Right atrium auricular region (tissue), 2 donors: ENCODE results near the gene COL21A1. TPM values are rescaled to one million over a fixed set of nuclear protein-coding genes. Genes with fewer than 3 reads are reported as not detected.
"Not testable (repeated sequence)": the region's sequence is repeated elsewhere in the genome, so short reads cannot be mapped to it uniquely, and the experiment has no call there.

Experiments
- DNase-seq: peaks from one replicate; pipeline ENCODE4 v3.0.0-alpha.2; 2019; ENCODE audit warnings: low spot score
- H3K27ac ChIP-seq, 2 donors: fragments of 200-600 bp; sonication (generic); 1 replicate in 1 of 2; 2 replicates in 1 of 2; pipeline ENCODE4 v1.5.1; 2016 to 2019
- H3K27me3 ChIP-seq, 2 donors: fragments of 200-600 bp; sonication (generic); one replicate each; pipeline versions ENCODE4 v1.5.1 to v1.6.0; 2017 to 2019
- H3K36me3 ChIP-seq: fragments of 200-600 bp; sonication (generic); one replicate; pipeline ENCODE4 v1.5.1; 2016
- H3K4me1 ChIP-seq, 2 donors: fragments of 200-600 bp; sonication (generic); one replicate each; pipeline versions ENCODE4 v1.5.1 to v1.6.0; 2017 to 2019
- H3K4me3 ChIP-seq, 2 donors: fragments of 200-600 bp; sonication (generic); 1 replicate in 1 of 2; 2 replicates in 1 of 2; pipeline ENCODE4 v1.5.1; 2017 to 2019; ENCODE audit warnings: mild to moderate bottlenecking in 1 of 2, moderate library complexity in 1 of 2
- H3K9me3 ChIP-seq, 2 donors: fragments of 200-600 bp; sonication (generic); one replicate each; pipeline ENCODE4 v1.5.1; 2019
- total RNA-seq, 2 donors: library from RNA; depleted of rRNA; stranded (reverse); fragments of >200 nt; gene quantifications; one replicate each; pipeline ENCODE4 v1.1.0, GENCODE V29; 2016
- TF ChIP-seq, protein P1 (sequence below), 2 donors: fragments of 200-600 bp; sonication (generic); IDR thresholded peaks; one replicate each; pipeline ENCODE4 v1.5.1; 2019; ENCODE audit warnings: antibody characterized with exemption in 2 of 2

COL21A1 gene
- total RNA-seq, 2 donors from 2014 or later, result 13.6 to 89.7 TPM

DNA sequence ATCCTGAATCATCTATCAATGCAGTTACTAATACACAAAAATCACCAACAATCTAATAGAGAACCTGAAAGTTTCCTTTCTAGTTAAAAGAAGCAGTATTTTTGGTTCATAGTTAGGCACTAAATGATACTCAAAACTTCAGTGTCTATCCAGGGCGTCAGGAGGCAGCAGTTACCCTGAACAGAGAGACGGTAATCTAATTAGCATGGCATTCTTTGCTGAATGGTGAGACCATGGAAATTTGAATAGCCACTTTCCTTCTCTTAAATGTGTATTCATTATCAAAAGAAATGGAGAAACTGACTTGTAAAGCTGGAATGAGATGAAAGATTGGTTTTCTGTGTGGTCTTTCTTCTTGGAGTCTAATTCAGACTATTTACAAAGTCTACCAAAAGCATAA is 225.4 kb downstream of the COL21A1 start:
- H3K27ac ChIP-seq, result no peak overlapping the region
- TF ChIP-seq, protein P1, sequence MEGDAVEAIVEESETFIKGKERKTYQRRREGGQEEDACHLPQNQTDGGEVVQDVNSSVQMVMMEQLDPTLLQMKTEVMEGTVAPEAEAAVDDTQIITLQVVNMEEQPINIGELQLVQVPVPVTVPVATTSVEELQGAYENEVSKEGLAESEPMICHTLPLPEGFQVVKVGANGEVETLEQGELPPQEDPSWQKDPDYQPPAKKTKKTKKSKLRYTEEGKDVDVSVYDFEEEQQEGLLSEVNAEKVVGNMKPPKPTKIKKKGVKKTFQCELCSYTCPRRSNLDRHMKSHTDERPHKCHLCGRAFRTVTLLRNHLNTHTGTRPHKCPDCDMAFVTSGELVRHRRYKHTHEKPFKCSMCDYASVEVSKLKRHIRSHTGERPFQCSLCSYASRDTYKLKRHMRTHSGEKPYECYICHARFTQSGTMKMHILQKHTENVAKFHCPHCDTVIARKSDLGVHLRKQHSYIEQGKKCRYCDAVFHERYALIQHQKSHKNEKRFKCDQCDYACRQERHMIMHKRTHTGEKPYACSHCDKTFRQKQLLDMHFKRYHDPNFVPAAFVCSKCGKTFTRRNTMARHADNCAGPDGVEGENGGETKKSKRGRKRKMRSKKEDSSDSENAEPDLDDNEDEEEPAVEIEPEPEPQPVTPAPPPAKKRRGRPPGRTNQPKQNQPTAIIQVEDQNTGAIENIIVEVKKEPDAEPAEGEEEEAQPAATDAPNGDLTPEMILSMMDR (IDR thresholded peaks at IDR 0.05), result no peak
- H3K4me1 ChIP-seq, result peaks cover 0 to 5% of the 10 kb centered on the region in 2 donors

DNA sequence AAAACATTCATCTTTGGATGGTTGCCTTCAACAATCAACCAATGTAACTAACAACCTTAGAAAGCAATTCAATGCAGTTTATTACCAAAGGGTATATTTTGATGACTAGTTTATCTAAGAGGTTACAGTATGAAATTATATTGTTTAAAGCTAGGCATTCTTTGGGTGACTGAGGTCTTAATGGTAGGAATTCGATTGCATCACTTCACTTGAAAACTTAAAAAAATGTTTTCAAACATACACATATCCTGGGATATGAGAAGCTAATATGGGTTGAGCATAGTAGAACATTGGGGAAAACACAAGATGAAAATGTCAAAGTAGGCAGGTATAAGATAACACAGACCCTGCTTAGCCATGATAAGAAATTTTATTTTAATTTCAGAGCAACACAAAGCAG is 227.4 kb downstream of the COL21A1 start:
- no peaks in the 10 kb centered on the region for H3K36me3 ChIP-seq
- H3K9me3 ChIP-seq, result peaks cover 0 to 7% of the 10 kb centered on the region in 2 donors
- no peak for DNase-seq
- TF ChIP-seq, protein P1 (IDR thresholded peaks at IDR 0.05), result no peak
- no peak overlapping the region for H3K27ac ChIP-seq
- H3K4me3 ChIP-seq, result no peak overlapping the region
- peaks cover 0 to 5% of the 10 kb centered on the region in 2 donors for H3K4me1 ChIP-seq
- no peaks in the 10 kb centered on the region for H3K27me3 ChIP-seq

More for the DNA sequence above, 225.4 kb downstream of the COL21A1 start:
- Histone ChIP-seq H3K4me3 (no peak overlapping the region), H3K36me3 (no peaks in the 10 kb centered on the region), H3K27me3 (no peaks in the 10 kb centered on the region), H3K9me3 (peaks cover 0 to 7% of the 10 kb centered on the region in 2 donors)
- DNase-seq, result no peak

DNA sequence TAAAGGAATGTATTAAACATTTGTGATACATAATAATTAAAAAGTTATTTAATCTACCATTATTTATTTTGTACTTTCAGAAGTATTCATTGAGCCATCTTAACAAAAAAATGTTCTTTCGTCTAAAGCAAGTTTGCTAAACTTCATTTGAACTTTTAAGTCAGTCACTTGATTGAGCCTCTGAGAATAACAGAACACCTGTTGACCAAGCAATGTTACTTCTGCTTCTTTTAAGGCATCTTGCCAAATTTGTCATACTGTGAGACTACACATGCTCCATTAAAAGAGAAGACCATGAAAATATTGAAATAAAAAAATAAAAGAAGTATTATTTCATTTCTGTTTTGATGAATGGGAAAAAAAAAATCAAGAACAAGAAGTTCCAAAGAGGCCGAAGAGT is 230.2 kb downstream of the COL21A1 start:
- DNase-seq, result no peak
- Histone ChIP-seq H3K27ac (no peak overlapping the region), H3K9me3 (peaks cover 0 to 7% of the 10 kb centered on the region in 2 donors), H3K4me1 (no peaks in the 10 kb centered on the region), H3K36me3 (no peaks in the 10 kb centered on the region), H3K4me3 (no peak overlapping the region), H3K27me3 (no peaks in the 10 kb centered on the region)
- TF ChIP-seq, protein P1 (IDR thresholded peaks at IDR 0.05), result no peak

DNA sequence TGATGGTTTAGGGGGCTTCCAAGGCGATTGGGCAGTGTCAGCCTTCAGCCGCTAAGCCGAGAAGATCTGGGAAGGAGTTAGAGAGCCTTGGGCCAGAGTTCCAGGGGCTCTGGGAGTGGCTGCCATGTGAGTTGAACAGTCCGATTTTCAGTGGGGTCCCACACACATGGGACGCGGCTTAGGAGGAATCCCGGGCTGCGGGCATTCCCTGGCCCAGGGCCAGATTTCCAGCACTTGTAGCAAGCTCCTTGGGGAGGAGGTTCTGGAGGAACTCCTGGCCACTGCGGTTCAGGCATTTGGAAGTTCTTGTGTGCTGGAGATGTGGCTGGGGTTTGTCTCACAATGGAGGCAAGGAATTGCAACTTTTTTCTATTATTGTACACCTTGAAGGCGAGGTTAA is 233.3 kb downstream of the COL21A1 start:
- H3K4me3 ChIP-seq, H3K27ac ChIP-seq, H3K9me3 ChIP-seq, H3K36me3 ChIP-seq, H3K4me1 ChIP-seq, H3K27me3 ChIP-seq, DNase-seq: not testable (repeated sequence)

DNA sequence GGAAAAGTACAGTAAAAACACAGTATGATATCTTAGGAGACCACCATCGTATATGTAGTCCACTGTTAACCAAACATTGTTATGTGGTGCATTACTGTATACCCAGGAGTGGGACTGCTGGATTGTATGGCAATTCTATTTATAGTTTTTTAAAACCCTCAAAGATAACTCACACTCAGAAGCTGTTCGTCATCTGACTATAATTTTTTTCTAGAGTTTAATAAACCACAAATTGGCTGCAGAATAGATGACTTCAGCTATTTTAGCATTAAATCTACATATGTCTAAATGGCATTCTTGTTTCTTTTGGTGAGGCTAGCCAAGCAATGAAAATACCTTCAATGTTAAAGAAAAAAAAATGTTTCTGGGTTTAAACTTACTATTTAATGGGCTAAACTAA is 237.7 kb downstream of the COL21A1 start:
- TF ChIP-seq, protein P1 (IDR thresholded peaks at IDR 0.05), result no peak
- Histone ChIP-seq H3K9me3 (no peaks in the 10 kb centered on the region), H3K27ac (no peak overlapping the region), H3K4me1 (no peaks in the 10 kb centered on the region), H3K36me3 (no peaks in the 10 kb centered on the region), H3K4me3 (no peak overlapping the region), H3K27me3 (no peaks in the 10 kb centered on the region)
- no peak for DNase-seq
